Ovary (tissue), 9 donors: ENCODE data around the gene CPNE4. TPM values are rescaled to one million over a fixed set of nuclear protein-coding genes. Genes with fewer than 3 reads are reported as not detected.

ENCODE experiments used
- DNase-seq, 5 donors: peaks; one replicate each; pipeline ENCODE4 v3.0.0-alpha.2; 2019 to 2020
- H3K27ac ChIP-seq, 2 donors: fragments of 200-600 bp; one replicate each; pipeline versions ENCODE4 v1.5.1 to v1.8.0; 2019 to 2022
- H3K27me3 ChIP-seq: fragments of 200-600 bp; one replicate; pipeline ENCODE4 v1.8.0; 2022
- H3K36me3 ChIP-seq: fragments of 200-600 bp; sonication (generic); one replicate; pipeline ENCODE4 v1.5.1; 2019
- H3K4me1 ChIP-seq: one replicate; pipeline ENCODE4 v1.8.1; 2013; ENCODE audit warnings: mild to moderate bottlenecking, moderate library complexity; ENCODE audit not compliant: insufficient read depth
- H3K4me3 ChIP-seq: fragments of 200-600 bp; sonication (generic); one replicate; pipeline ENCODE4 v1.5.1; 2017
- H3K9me3 ChIP-seq, 2 donors: fragments of 200-600 bp in 1 of 2; sonication (generic) in 1 of 2; one replicate each; pipeline versions ENCODE4 v1.5.1 to v1.8.1; 2013 to 2019; ENCODE audit warnings: mild to moderate bottlenecking in 1 of 2, moderate library complexity in 1 of 2
- CTCF ChIP-seq, 3 donors: fragments of 450-650 bp in 2 of 3; fragments of 200-600 bp in 1 of 3; IDR thresholded peaks; one replicate each; pipeline versions ENCODE4 v1.5.1 to v1.8.0; 2016 to 2022; ENCODE audit warnings: antibody characterized with exemption in 3 of 3, mild to moderate bottlenecking in 1 of 3
- EP300 ChIP-seq: sonication (generic); formaldehyde crosslinking; IDR thresholded peaks from one replicate; pipeline ENCODE4 v1.6.1; 2017; ENCODE audit warnings: antibody characterized with exemption
- POLR2A ChIP-seq: fragments of 450-650 bp; IDR thresholded peaks from one replicate; pipeline ENCODE4 v1.6.1; 2017; ENCODE audit warnings: antibody characterized with exemption, mild to moderate bottlenecking, moderate library complexity
- WGBS, 3 donors: extraction: QIAGEN DNeasy Blood & Tissue Kit in 1 of 3; methylation state at CpG; one replicate each; pipeline versions ENCODE4 v1.1.5 to v1.1.7; 2013 to 2017; 5-methylcytosine and 5-hydroxymethylcytosine counted together
- intact Hi-C, 4 donors: fragments of 100-400 bp; cut with DNase I; formaldehyde crosslinking; loops; one replicate each; pipeline versions ENCODE4 v1.11.0 to v1.15.1; 2022 to 2023
- polyA plus RNA-seq, 2 donors: library from polyadenylated mRNA; stranded (reverse); fragments of 200-250 nt in 1 of 2; fragments of 350-450 nt in 1 of 2; fragmentation: Illumina TruSeq in 1 of 2; extraction: RNeasy Lipid Tissue Mini Kit (QIAGEN cat#74804) in 1 of 2; gene quantifications; one replicate each; pipeline ENCODE4 v1.2.3, GENCODE V29; 2013 to 2014
- total RNA-seq, 7 donors: library from RNA; depleted of rRNA in 2 of 7; stranded (reverse); fragments of >200 nt in 2 of 7; fragmentation: NEBNext Ultra II Directional in 3 of 7; extraction: Animal tissue kit (Norgen Biotek cat#: 25700) in 3 of 7; gene quantifications; one replicate each; pipeline versions ENCODE4 v1.1.0 to v1.2.4, GENCODE V29; 2016 to 2023
- donor health status: DM: no; HTN: no; CAD: no; lungs with moderate emphysema.
- donor health status: DM: no; HTN: no; CAD: no.
- donor health status: Bipolar disorder and iron deficiency.
- donor health status: DM: yes; HTN: yes; CAD: no.
- donor health status: DM: no; HTN: no; CAD: no.
- donor health status: DM: yes; HTN: yes; CAD: no.

The CPNE4 gene
- total and polyA plus RNA-seq, 9 donors: 0.11 to 0.27 (median 0.13) TPM; not detected in 6

- TF ChIP-seq CTCF (IDR thresholded peaks at IDR 0.05) (no peak), POLR2A (no peak), EP300 (no peak)
- H3K27me3 ChIP-seq: no peaks in the 10 kb centered on the region
- peak; percentile 26 to 73 (median 44) for DNase-seq
- intact Hi-C loops: no loop called here
- H3K9me3 ChIP-seq: no peaks in the 10 kb centered on the region
- H3K4me3 ChIP-seq: no peak overlapping the region
- no peak overlapping the region for H3K27ac ChIP-seq
- 19 to 28% (median 20%) methylated on average over 15 of the region's 15 CpGs for WGBS, 3 donors
- H3K36me3 ChIP-seq: no peaks in the 10 kb centered on the region
- H3K4me1 ChIP-seq: no peaks in the 10 kb centered on the region
Observed at GRCh38 chr3:132029182-132029902, 5.5 kb downstream of the CPNE4 start.

DNA sequence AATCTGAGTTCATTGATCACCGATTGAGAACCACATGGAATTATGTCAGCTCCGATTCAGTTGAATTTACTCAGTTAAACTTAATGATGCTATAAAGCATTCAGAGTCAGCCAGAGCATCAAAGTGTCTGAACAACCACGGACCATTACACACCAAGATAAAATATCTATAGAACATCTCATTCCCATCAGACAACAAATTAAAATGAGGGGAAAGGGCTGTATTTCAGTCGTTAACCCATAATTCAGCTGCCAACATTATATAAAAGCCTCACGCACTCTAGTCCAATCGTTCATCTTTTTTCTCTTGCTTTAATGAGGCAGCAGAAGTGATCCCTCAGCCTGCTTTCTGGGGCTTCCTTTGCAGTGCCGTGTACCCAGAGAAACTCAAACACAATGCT lies 11.9 kb downstream of the CPNE4 start:
- intact Hi-C loops: no loop called here
- Histone ChIP-seq H3K27ac (no peak overlapping the region), H3K27me3 (no peaks in the 10 kb centered on the region), H3K4me3 (no peak overlapping the region), H3K9me3 (no peaks in the 10 kb centered on the region), H3K36me3 (no peaks in the 10 kb centered on the region), H3K4me1 (no peaks in the 10 kb centered on the region)
- WGBS, 3 donors: 37 to 57% (median 53%) methylated on average over 7 of the region's 7 CpGs
- TF ChIP-seq EP300 (no peak), POLR2A (no peak), CTCF (IDR thresholded peaks at IDR 0.05) (no peak)
- no peak for DNase-seq

DNA sequence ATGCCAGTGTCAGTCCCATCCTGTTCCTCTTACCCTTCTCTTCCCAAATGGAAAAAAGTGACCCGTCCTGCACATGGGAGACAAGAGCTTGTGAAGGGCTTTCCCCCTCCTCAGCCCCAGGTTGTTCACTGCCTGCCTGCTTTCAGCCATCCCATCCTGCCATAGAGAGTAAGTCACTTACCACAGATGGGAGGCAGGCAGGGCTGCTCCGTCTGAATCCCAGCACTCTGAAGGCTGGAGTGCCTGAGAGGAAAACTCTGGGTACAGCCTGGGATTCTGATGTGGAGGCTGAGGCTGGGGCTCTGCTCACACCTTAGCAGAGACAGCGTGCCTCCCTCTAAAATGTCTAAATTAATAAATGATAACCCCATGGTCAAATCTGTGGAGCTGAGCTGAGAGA lies 14.8 kb downstream of the CPNE4 start:
- Histone ChIP-seq H3K4me1 (no peaks in the 10 kb centered on the region), H3K27ac (no peak overlapping the region), H3K27me3 (no peaks in the 10 kb centered on the region), H3K9me3 (no peaks in the 10 kb centered on the region), H3K36me3 (no peaks in the 10 kb centered on the region), H3K4me3 (no peak overlapping the region)
- TF ChIP-seq POLR2A: no peak
- no peak for TF ChIP-seq EP300
- TF ChIP-seq CTCF (IDR thresholded peaks at IDR 0.05): no peak
- WGBS, 3 donors: 13 to 17% (median 17%) methylated on average over 3 of the region's 3 CpGs
- intact Hi-C loops: no loop called here
- DNase-seq: no peak

- H3K27ac ChIP-seq: no peak overlapping the region
- no peaks in the 10 kb centered on the region for H3K9me3 ChIP-seq
- WGBS, 3 donors: 84 to 94% (median 84%) methylated on average over 3 of the region's 3 CpGs
- TF ChIP-seq EP300 (no peak), POLR2A (no peak), CTCF (IDR thresholded peaks at IDR 0.05) (no peak)
- H3K27me3 ChIP-seq: no peaks in the 10 kb centered on the region
- no peaks in the 10 kb centered on the region for H3K4me1 ChIP-seq
- intact Hi-C loops: no loop called here
- DNase-seq: no peak
- H3K4me3 ChIP-seq: no peak overlapping the region
- no peaks in the 10 kb centered on the region for H3K36me3 ChIP-seq
Observed at GRCh38 chr3:132017137-132017536, 17.7 kb downstream of the CPNE4 start.
